Smooth muscle cell (in vitro differentiated cells): ENCODE data around the gene RAD51B. TPM values are rescaled to one million over a fixed set of nuclear protein-coding genes. Genes with fewer than 3 reads are reported as not detected.

Experiments used
- DNase-seq: peaks from one replicate; lab custom pipeline; 2025; ENCODE audit not compliant: unreplicated experiment; lab: John Stamatoyannopoulos, UW
- H2AFZ ChIP-seq: fragments of 200-600 bp; sonication (generic); 2 replicates; pipeline ENCODE4 v1.6.0; 2016; ENCODE audit warnings: antibody characterized with exemption, low read depth, mild to moderate bottlenecking
- H3F3A ChIP-seq: fragments of 200-600 bp; sonication (generic); 2 replicates; pipeline ENCODE4 v1.6.0; 2017; ENCODE audit warnings: antibody characterized with exemption, low read depth
- H3K27ac ChIP-seq: fragments of 200-600 bp; sonication (generic); 2 replicates; pipeline ENCODE4 v1.5.1; 2016; ENCODE audit warnings: low read depth, mild to moderate bottlenecking
- H3K27me3 ChIP-seq: fragments of 200-600 bp; sonication (generic); 2 replicates; pipeline ENCODE4 v1.6.1; 2016; ENCODE audit warnings: low read depth, mild to moderate bottlenecking
- H3K36me3 ChIP-seq: fragments of 200-600 bp; sonication (generic); 2 replicates; pipeline ENCODE4 v1.5.1; 2016; ENCODE audit warnings: low read depth
- H3K4me1 ChIP-seq: fragments of 200-600 bp; sonication (generic); 2 replicates; pipeline ENCODE4 v1.5.1; 2016; ENCODE audit warnings: low read depth
- H3K4me2 ChIP-seq: fragments of 200-600 bp; sonication (generic); 2 replicates; pipeline ENCODE4 v1.6.0; 2016; ENCODE audit warnings: mild to moderate bottlenecking
- H3K4me3 ChIP-seq: fragments of 200-600 bp; sonication (generic); 2 replicates; pipeline ENCODE4 v1.5.1; 2016; ENCODE audit warnings: mild to moderate bottlenecking
- H3K79me2 ChIP-seq: fragments of 200-600 bp; sonication (generic); 2 replicates; pipeline ENCODE4 v1.6.0; 2016; ENCODE audit warnings: low read depth, mild to moderate bottlenecking
- H3K9ac ChIP-seq: fragments of 200-600 bp; sonication (generic); 2 replicates; pipeline ENCODE4 v1.6.0; 2016; ENCODE audit warnings: low read depth
- H3K9me3 ChIP-seq: fragments of 200-600 bp; sonication (generic); replicated peaks from 2 replicates; pipeline ENCODE4 v1.5.1; 2016; ENCODE audit warnings: low read depth
- H4K20me1 ChIP-seq: fragments of 200-600 bp; sonication (generic); 2 replicates; pipeline ENCODE4 v1.6.0; 2016; ENCODE audit warnings: low read depth
- CTCF ChIP-seq: fragments of 200-600 bp; sonication (generic); IDR thresholded peaks from 2 replicates; pipeline ENCODE4 v1.5.1; 2017; ENCODE audit warnings: borderline replicate concordance, mild to moderate bottlenecking, antibody characterized with exemption; ENCODE audit not compliant: insufficient read depth, poor library complexity, severe bottlenecking
- WGBS: methylation state at CpG from one replicate; pipeline ENCODE4 v1.1.7; 2016; ENCODE audit warnings: low lambda C conversion rate; 5-methylcytosine and 5-hydroxymethylcytosine counted together
- polyA plus RNA-seq: library from polyadenylated mRNA; unstranded; fragments of >200 nt; fragmentation: Nextera tagmentation; extraction: Ambion mirVana; gene quantifications from 2 replicates; pipeline ENCODE4 v1.2.1, GENCODE V29; 2016
- total RNA-seq: library from RNA; depleted of rRNA; stranded (reverse); fragments of >200 nt; gene quantifications from 2 replicates; pipeline ENCODE4 v1.2.3, GENCODE V29; 2014

RAD51B gene
- total and polyA plus RNA-seq, 2 experiments from 2014 or later = 4.6 to 5.3 TPM

GRCh38 chr14:68016255-68016914 lies 196.8 kb downstream of the RAD51B start:
- Histone ChIP-seq H2AFZ (no peak overlapping the region), H3F3A (peaks cover 4% of the 10 kb centered on the region)
- DNase-seq = no peak

GRCh38 chr14:68018598-68018997 lies 199.0 kb downstream of the RAD51B start:
- Histone ChIP-seq H3K9ac (no peak overlapping the region), H3K79me2 (no peaks in the 10 kb centered on the region), H3K4me3 (no peak overlapping the region), H4K20me1 (no peaks in the 10 kb centered on the region), H3F3A (peaks cover 4% of the 10 kb centered on the region), H3K4me2 (peak overlapping the region; percentile 27), H3K4me1 (peaks cover 10% of the 10 kb centered on the region), H3K36me3 (no peaks in the 10 kb centered on the region), H3K27ac (peak overlapping the region; percentile 28), H3K9me3 (no peaks in the 10 kb centered on the region), H3K27me3 (no peaks in the 10 kb centered on the region), H2AFZ (no peak overlapping the region)
- no peak for DNase-seq
- no peak for TF ChIP-seq CTCF
- WGBS = 18% methylated on average over 1 of the region's 1 CpG

More at GRCh38 chr14:68016255-68016914, 196.8 kb downstream of the RAD51B start:
- TF ChIP-seq CTCF = no peak
- Histone ChIP-seq H3K9me3 (no peaks in the 10 kb centered on the region), H3K9ac (no peak overlapping the region), H3K27me3 (no peaks in the 10 kb centered on the region), H3K79me2 (no peaks in the 10 kb centered on the region), H3K27ac (peak overlapping the region; percentile 69), H3K36me3 (no peaks in the 10 kb centered on the region), H4K20me1 (no peaks in the 10 kb centered on the region), H3K4me3 (no peak overlapping the region), H3K4me2 (peak overlapping the region; percentile 56), H3K4me1 (peaks cover 13% of the 10 kb centered on the region)

- no peaks in the 10 kb centered on the region for H3K79me2 ChIP-seq
- no peak overlapping the region for H3K4me2 ChIP-seq
- H3K9ac ChIP-seq = no peak overlapping the region
- H3K27me3 ChIP-seq = no peaks in the 10 kb centered on the region
- H3F3A ChIP-seq = peaks cover 4% of the 10 kb centered on the region
- no peaks in the 10 kb centered on the region for H3K9me3 ChIP-seq
- H3K27ac ChIP-seq = no peak overlapping the region
- peaks cover 10% of the 10 kb centered on the region for H3K4me1 ChIP-seq
- no peak for DNase-seq
- WGBS = 100% methylated on average over 1 of the region's 1 CpG
- no peak overlapping the region for H2AFZ ChIP-seq
- no peaks in the 10 kb centered on the region for H4K20me1 ChIP-seq
- no peak for TF ChIP-seq CTCF
- H3K4me3 ChIP-seq = no peak overlapping the region
- no peaks in the 10 kb centered on the region for H3K36me3 ChIP-seq
These were observed 200.9 kb downstream of the RAD51B start for GRCh38 chr14:68020493-68020892.
